Ascending aorta (tissue), 2 donors: ENCODE measurements around the gene MAPK13. TPM values are rescaled to one million over a fixed set of nuclear protein-coding genes. Genes with fewer than 3 reads are reported as not detected.

ENCODE experiments used
- DNase-seq, 2 donors: peaks; one replicate each; pipeline ENCODE4 v3.0.0-alpha.2; 2019; ENCODE audit warnings: low spot score in 2 of 2
- H3K27ac ChIP-seq, 2 donors: fragments of 200-600 bp; sonication (generic); one replicate each; pipeline ENCODE4 v1.5.1; 2016 to 2017; ENCODE audit warnings: mild to moderate bottlenecking in 1 of 2
- H3K27me3 ChIP-seq: fragments of 200-600 bp; sonication (generic); one replicate; pipeline ENCODE4 v1.5.1; 2017
- H3K36me3 ChIP-seq, 2 donors: fragments of 200-600 bp; sonication (generic); one replicate each; pipeline ENCODE4 v1.5.1; 2016
- H3K4me1 ChIP-seq, 2 donors: fragments of 200-600 bp; sonication (generic); one replicate each; pipeline ENCODE4 v1.5.1; 2016 to 2017; ENCODE audit warnings: mild to moderate bottlenecking in 1 of 2
- H3K4me3 ChIP-seq, 2 donors: fragments of 200-600 bp; sonication (generic); one replicate each; pipeline ENCODE4 v1.5.1; 2016 to 2017; ENCODE audit warnings: mild to moderate bottlenecking in 1 of 2
- H3K9me3 ChIP-seq, 2 donors: fragments of 200-600 bp; sonication (generic); one replicate each; pipeline ENCODE4 v1.5.1; 2016
- intact Hi-C: fragments of 100-400 bp; cut with DNase I; formaldehyde crosslinking; loops from one replicate; pipeline ENCODE4 v1.15.1; 2023
- total RNA-seq: library from RNA; depleted of rRNA; stranded (reverse); fragments of >200 nt; gene quantifications from one replicate; pipeline ENCODE4 v1.1.0, GENCODE V29; 2016
- TF ChIP-seq, protein P1 (sequence below), 3 experiments: fragments of 200-600 bp in 2 of 3; fragments of 450-650 bp in 1 of 3; sonication (generic) in 2 of 3; IDR thresholded peaks; one replicate each; pipeline ENCODE4 v1.5.1; 2016 to 2019; ENCODE audit warnings: antibody characterized with exemption in 3 of 3, mild to moderate bottlenecking in 1 of 3, moderate library complexity in 1 of 3

The MAPK13 gene
- total RNA-seq, 1 donor from 2014 or later: 7.7 TPM

DNA sequence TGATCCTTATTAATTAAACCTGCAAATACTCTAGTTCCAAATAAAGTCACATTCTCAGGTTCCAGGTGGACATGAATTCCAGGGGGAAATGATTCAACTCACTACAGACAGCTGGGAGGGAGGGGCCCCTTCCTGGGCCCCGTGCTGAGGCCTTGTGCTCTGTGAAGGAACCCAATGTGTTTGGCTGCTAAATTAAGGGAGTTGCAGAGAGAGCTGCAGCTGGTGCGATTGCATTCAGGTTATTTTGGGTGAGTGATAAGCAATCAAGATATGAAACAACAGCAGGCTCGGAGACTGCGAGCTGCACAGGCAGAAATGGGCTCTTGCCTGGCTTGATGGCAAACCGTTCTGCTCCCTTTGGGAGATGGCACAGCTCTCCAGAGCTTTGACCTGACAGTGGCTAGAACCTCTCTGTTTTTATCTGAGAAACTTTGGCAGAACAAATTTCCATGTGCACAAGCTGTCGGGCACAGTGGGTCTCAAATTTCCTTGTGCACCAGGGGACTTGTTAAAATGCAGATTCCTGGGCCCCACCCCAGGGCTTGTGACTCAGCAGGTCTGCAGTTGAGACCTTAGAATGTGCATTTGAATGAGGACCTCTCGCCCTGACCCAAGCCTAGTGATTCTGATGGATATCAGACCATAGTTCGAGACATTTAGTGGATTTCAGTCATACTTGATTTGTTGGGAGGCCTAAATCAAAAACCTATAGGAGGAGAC, 9.8 kb downstream of the MAPK13 start:
- H3K36me3 ChIP-seq: peaks cover 6% of the 10 kb centered on the region in 2 donors
- H3K4me3 ChIP-seq: no peak overlapping the region
- TF ChIP-seq, protein P1, sequence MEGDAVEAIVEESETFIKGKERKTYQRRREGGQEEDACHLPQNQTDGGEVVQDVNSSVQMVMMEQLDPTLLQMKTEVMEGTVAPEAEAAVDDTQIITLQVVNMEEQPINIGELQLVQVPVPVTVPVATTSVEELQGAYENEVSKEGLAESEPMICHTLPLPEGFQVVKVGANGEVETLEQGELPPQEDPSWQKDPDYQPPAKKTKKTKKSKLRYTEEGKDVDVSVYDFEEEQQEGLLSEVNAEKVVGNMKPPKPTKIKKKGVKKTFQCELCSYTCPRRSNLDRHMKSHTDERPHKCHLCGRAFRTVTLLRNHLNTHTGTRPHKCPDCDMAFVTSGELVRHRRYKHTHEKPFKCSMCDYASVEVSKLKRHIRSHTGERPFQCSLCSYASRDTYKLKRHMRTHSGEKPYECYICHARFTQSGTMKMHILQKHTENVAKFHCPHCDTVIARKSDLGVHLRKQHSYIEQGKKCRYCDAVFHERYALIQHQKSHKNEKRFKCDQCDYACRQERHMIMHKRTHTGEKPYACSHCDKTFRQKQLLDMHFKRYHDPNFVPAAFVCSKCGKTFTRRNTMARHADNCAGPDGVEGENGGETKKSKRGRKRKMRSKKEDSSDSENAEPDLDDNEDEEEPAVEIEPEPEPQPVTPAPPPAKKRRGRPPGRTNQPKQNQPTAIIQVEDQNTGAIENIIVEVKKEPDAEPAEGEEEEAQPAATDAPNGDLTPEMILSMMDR (IDR thresholded peaks at IDR 0.05): no peak
- H3K9me3 ChIP-seq: no peaks in the 10 kb centered on the region
- no peak for DNase-seq
- H3K27me3 ChIP-seq: no peaks in the 10 kb centered on the region
- H3K27ac ChIP-seq: no peak overlapping the region
- H3K4me1 ChIP-seq: no peaks in the 10 kb centered on the region
- intact Hi-C loops: no loop called here

DNA sequence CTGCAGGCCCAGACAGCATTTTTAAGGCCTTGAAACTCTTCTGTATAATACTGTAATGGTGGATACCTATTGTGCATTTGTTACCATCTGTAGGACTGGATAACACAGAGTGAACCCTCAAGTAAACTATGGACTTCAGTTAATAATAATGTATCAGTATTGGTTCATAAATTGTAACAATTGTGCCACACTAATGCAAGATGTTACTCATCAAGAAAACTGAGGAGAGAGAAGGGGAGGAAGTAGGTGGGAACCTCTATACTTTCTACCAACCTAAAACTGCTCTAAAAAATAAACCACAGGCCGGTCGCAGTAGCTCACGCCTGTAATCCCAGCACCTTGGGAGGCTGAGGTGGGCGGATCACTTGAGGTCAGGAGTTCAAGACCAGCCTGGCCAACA, 10.8 kb downstream of the MAPK13 start:
- Histone ChIP-seq H3K9me3 (no peaks in the 10 kb centered on the region), H3K27ac (no peak overlapping the region), H3K4me3 (no peak overlapping the region), H3K27me3 (no peaks in the 10 kb centered on the region), H3K36me3 (peaks cover 6% of the 10 kb centered on the region in 2 donors), H3K4me1 (no peaks in the 10 kb centered on the region)
- DNase-seq: no peak
- intact Hi-C loops: no loop called here
- TF ChIP-seq, protein P1 (IDR thresholded peaks at IDR 0.05): no peak

DNA sequence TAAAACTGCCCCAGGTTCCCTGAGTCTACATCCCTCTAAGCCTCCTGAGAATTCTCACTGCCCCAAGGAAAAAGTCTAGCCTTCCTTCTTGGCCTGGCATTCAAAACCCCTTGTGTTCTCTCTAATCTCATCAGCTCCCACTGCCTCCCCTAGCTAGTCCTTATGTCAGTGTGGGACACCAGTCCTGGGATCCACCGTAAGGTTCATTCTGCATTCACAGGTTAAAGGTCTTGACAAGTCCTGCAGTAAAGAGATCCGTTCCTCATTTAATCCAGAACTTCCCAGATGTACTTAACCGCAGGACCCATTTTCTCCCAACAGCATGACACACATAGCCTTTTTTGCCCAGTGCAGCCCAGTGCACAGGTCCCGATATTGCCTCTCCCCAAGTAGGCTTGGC, 11.6 kb downstream of the MAPK13 start:
- Histone ChIP-seq H3K27me3 (no peaks in the 10 kb centered on the region), H3K4me1 (no peaks in the 10 kb centered on the region), H3K27ac (no peak overlapping the region), H3K9me3 (no peaks in the 10 kb centered on the region), H3K36me3 (peaks cover 6% of the 10 kb centered on the region in 2 donors), H3K4me3 (no peak overlapping the region)
- DNase-seq: no peak
- TF ChIP-seq, protein P1 (IDR thresholded peaks at IDR 0.05): no peak
- intact Hi-C loops: no loop called here

DNA sequence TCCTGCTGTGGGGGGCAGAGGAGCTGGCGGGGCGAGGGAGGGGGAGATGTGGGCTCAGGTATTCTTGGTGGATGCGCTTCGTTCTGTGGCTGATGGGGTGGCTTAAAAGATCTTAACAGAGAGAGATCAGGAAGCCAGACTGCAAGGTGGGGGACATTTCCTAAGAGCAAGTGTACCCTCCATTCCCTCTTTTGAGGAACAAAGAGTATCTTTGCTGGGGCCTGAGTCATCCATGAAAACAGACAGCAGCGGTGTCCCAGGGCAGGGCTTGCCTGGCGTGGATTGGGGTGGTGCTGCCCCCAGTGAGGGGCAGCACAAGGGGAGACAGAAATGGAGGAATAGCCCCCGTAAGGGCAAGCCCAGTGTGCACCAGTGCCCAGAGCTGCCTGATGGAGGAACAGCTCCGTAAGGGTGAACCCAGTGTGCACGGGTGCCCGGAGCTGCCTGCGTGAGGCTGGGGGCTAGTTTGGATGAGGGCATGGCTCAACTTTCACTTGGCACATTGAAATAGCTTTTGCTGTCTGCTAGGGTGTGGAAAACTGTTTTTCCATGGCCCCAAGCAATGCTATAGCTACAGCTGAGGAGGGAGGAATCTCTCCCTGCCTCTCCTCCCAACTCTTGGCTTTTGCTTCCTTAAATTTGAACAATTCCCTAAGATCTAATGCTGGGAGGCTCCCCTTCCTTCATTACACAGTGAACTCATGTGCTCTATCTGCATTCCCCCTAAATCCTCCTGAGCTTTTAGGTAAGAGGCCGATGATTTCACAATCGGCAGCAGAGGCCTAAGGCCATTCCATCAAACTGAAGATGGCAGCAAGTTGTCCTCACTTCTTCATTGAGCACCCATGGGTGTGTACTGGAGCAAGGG, 12.9 kb downstream of the MAPK13 start:
- Histone ChIP-seq H3K4me3 (no peak overlapping the region), H3K9me3 (no peaks in the 10 kb centered on the region), H3K4me1 (no peaks in the 10 kb centered on the region), H3K27me3 (no peaks in the 10 kb centered on the region), H3K36me3 (peaks cover 6% of the 10 kb centered on the region in 2 donors), H3K27ac (no peak overlapping the region)
- DNase-seq: no peak
- intact Hi-C loops: no loop called here
- TF ChIP-seq, protein P1 (IDR thresholded peaks at IDR 0.05): no peak

DNA sequence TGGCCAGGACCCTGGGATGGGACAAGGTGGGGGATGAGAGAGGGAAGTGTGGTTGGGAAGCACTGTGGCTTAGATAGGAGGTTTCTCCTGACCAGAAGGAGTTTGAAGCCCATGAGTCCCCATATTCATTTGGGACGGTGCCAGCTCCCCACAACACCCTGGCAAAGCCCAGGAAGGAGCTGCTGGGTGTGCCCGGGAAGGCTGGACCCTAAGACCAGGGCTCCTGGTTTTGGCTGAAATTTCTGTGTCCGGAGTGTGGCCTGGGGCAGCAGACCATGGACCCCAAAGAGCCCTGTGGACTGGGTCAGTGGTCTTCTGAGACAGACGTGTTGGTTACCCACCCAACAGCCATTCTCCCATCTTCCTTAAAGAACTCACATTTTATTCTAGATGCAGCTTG, 15.2 kb downstream of the MAPK13 start:
- Histone ChIP-seq H3K27me3 (no peaks in the 10 kb centered on the region), H3K4me3 (no peak overlapping the region), H3K27ac (no peak overlapping the region), H3K9me3 (no peaks in the 10 kb centered on the region), H3K4me1 (no peaks in the 10 kb centered on the region), H3K36me3 (no peaks in the 10 kb centered on the region)
- no peak for DNase-seq
- intact Hi-C loops: no loop called here
- TF ChIP-seq, protein P1 (IDR thresholded peaks at IDR 0.05): no peak
